HepG2 (cell line): Measurements from ENCODE around the gene OR2M4. TPM values are rescaled to one million over a fixed set of nuclear protein-coding genes. Genes with fewer than 3 reads are reported as not detected.

Experiments
- ATAC-seq: fragments of 200-7000 bp; cut with Tn5 transposase; 3 replicates; pipeline ENCODE4 v1.9.1; 2020; ENCODE audit warnings: mild to moderate bottlenecking, moderate library complexity
- BruUV-seq: library from RNA; stranded (reverse); fragments of 400-500 nt; replicated peaks from 2 replicates; lab custom pipeline; 2021; lab: Mats Ljungman, UMichigan
- CTCF ChIA-PET: fragments of 300-600 bp; formaldehyde crosslinking; extraction: SDS; loops from one replicate; lab custom pipeline; 2021; ENCODE audit warnings: low total read pairs, inconsistent platforms, low intra/inter-chr PET ratio; lab: Yijun Ruan, JAX
- POLR2A ChIA-PET: fragments of 350-600 bp; sonication (Branson Sonifier 250); formaldehyde crosslinking; loops from one replicate; lab custom pipeline; 2020; ENCODE audit warnings: antibody characterized with exemption, inconsistent platforms; lab: Yijun Ruan, JAX
- DNase-seq: peaks from one replicate; pipeline ENCODE4 v3.0.0-alpha.2; 2015; ENCODE audit warnings: low spot score
- FAIRE-seq: peaks from 3 replicates; lab custom pipeline; 2011; peaks lifted over from hg19 to GRCh38; lab: Jason Lieb, UNC
- H2AFZ ChIP-seq: one replicate; pipeline ENCODE4 v1.6.1; 2011; ENCODE audit warnings: low read length, inconsistent platforms
- H3K27ac ChIP-seq: fragments of 300-600 bp; 3 replicates; pipeline ENCODE4 v1.8.0; 2011; ENCODE audit warnings: mixed run types, mild to moderate bottlenecking, mixed read lengths, low read length, inconsistent platforms; ENCODE audit not compliant: insufficient read depth; ENCODE audit errors: extremely low read length
- H3K27me3 ChIP-seq, 2 experiments: fragments of 200-600 bp in 1 of 2; 2 replicates in 1 of 2; 3 replicates in 1 of 2; pipeline versions ENCODE4 v1.6.0 to v1.8.0; 2011; ENCODE audit warnings: low read length in 2 of 2, mild to moderate bottlenecking in 2 of 2, moderate library complexity in 2 of 2, inconsistent platforms in 1 of 2; ENCODE audit not compliant: insufficient read depth in 2 of 2, control insufficient read depth in 1 of 2
- H3K36me3 ChIP-seq, 2 experiments: fragments of 200-600 bp in 1 of 2; replicated peaks in 1 of 2; 2 replicates in 1 of 2; 3 replicates in 1 of 2; pipeline versions ENCODE4 v1.5.1 to v1.8.0; 2011; ENCODE audit warnings: low read length in 2 of 2, inconsistent platforms in 1 of 2; ENCODE audit not compliant: insufficient read depth in 2 of 2, control insufficient read depth in 1 of 2
- H3K4me1 ChIP-seq: 2 replicates; pipeline ENCODE4 v1.5.1; 2012; ENCODE audit warnings: low read length, inconsistent platforms; ENCODE audit not compliant: insufficient read depth
- H3K4me2 ChIP-seq: 2 replicates; pipeline ENCODE4 v1.6.0; 2011; ENCODE audit warnings: low read depth, low read length, inconsistent platforms
- H3K4me3 ChIP-seq, 3 experiments: fragments of 200-600 bp in 1 of 3; sonication (generic), shearing (Covaris generic) in 1 of 3; replicated peaks in 1 of 3; 2 replicates each; pipeline ENCODE4 v1.5.1; 2011 to 2016; ENCODE audit warnings: low read length in 3 of 3, inconsistent platforms in 2 of 3, low read depth in 2 of 3, mild to moderate bottlenecking in 2 of 3, control low read depth in 1 of 3, mixed read lengths in 1 of 3; ENCODE audit not compliant: insufficient read depth in 1 of 3
- H3K79me2 ChIP-seq: one replicate; pipeline ENCODE4 v1.6.1; 2011; ENCODE audit warnings: low read length, inconsistent platforms; ENCODE audit not compliant: insufficient read depth
- H3K9ac ChIP-seq: 2 replicates; pipeline ENCODE4 v1.6.0; 2011; ENCODE audit warnings: mild to moderate bottlenecking, low read depth, low read length, inconsistent platforms; ENCODE audit not compliant: insufficient read depth
- H3K9me3 ChIP-seq: 2 replicates; pipeline ENCODE4 v1.5.1; 2012; ENCODE audit warnings: mild to moderate bottlenecking, low read length
- H4K20me1 ChIP-seq: 2 replicates; pipeline ENCODE4 v1.6.0; 2011; ENCODE audit warnings: inconsistent platforms, mild to moderate bottlenecking, low read length, moderate library complexity; ENCODE audit not compliant: insufficient read depth
- EZH2 ChIP-seq: conservative IDR thresholded peaks from 2 replicates; pipeline ENCODE4 v1.6.1; 2012; ENCODE audit warnings: mild to moderate bottlenecking, low read depth, low read length, moderate library complexity
- HDAC1 ChIP-seq: sonication (generic); formaldehyde crosslinking; IDR thresholded peaks from 2 replicates; pipeline ENCODE4 v1.5.1; 2020; ENCODE audit warnings: mild to moderate bottlenecking, missing genetic modification reagents
- HNRNPH1 ChIP-seq: fragments of 200-400 bp; formaldehyde crosslinking; optimal IDR thresholded peaks from 2 replicates; pipeline ENCODE3; 2017; ENCODE audit warnings: mild to moderate bottlenecking, low read depth, low read length
- KAT2B ChIP-seq: fragments of 150-350 bp; IDR thresholded peaks from 2 replicates; pipeline ENCODE4 v1.6.1; 2014; ENCODE audit warnings: low read depth, low read length, borderline replicate concordance
- PRDM10 ChIP-seq: sonication (generic); formaldehyde crosslinking; IDR thresholded peaks from 2 replicates; pipeline ENCODE4 v1.4.0; 2020; ENCODE audit warnings: low read depth, missing genetic modification reagents
- SIX4 ChIP-seq: sonication (generic); formaldehyde crosslinking; IDR thresholded peaks from 2 replicates; pipeline ENCODE4 v1.4.0; 2020; ENCODE audit warnings: missing genetic modification reagents
- SPEN ChIP-seq: sonication (generic); formaldehyde crosslinking; IDR thresholded peaks from 2 replicates; pipeline ENCODE4 v1.5.1; 2020; ENCODE audit warnings: low read depth, mild to moderate bottlenecking, missing genetic modification reagents
- SRF ChIP-seq: IDR thresholded peaks from 2 replicates; pipeline ENCODE4 v1.6.1; 2011; ENCODE audit warnings: mild to moderate bottlenecking, low read depth, low read length, moderate library complexity
- WGBS: methylation state at CpG from one replicate; pipeline ENCODE4 v1.1.6; 2017; ENCODE audit warnings: low lambda C conversion rate; 5-methylcytosine and 5-hydroxymethylcytosine counted together
- in situ Hi-C: cut with HindIII; loops from 2 replicates; pipeline ENCODE4 v1.10.0; 2017; ENCODE audit warnings: low pct_unique_long_range_greater_than_20kb; ENCODE audit not compliant: extremely low pct_ligation_motif_present
- intact Hi-C: fragments of 100-400 bp; cut with micrococcal nuclease; formaldehyde crosslinking; loops from one replicate; pipeline ENCODE4 v1.10.0; 2022; ENCODE audit not compliant: unreplicated experiment
- polyA plus RNA-seq, 8 experiments: library from polyadenylated mRNA; depleted of rRNA in 3 of 8; stranded (reverse) in 7 of 8; unstranded in 1 of 8; fragments of >200 nt; fragmentation: Illumina TruSeq in 4 of 8; extraction: Trizol in 4 of 8; gene quantifications; 2 replicates each; pipeline versions ENCODE4 v1.2.1 to v1.2.3, GENCODE V29; 2011 to 2016; ENCODE audit warnings: low read depth in 4 of 8, missing spikeins in 1 of 8, mixed read lengths in 1 of 8; ENCODE audit not compliant: insufficient read depth in 1 of 8
- total RNA-seq, 5 experiments: library from RNA; depleted of rRNA; stranded (reverse); fragments of >200 nt; fragmentation: Illumina TruSeq; extraction: Trizol; gene quantifications; 2 replicates each; pipeline ENCODE4 v1.2.3, GENCODE V29; 2016; ENCODE audit warnings: low read depth in 1 of 5

Gene OR2M4
- total and polyA plus RNA-seq, 2 of the 13 experiments (the other 11 are each of a cell fraction or from before 2014, with no cell fraction given) = not detected

- H3K9ac ChIP-seq = no peak overlapping the region
- no peaks in the 10 kb centered on the region for H3K27me3 ChIP-seq
- no peak overlapping the region for H3K4me3 ChIP-seq
- no peaks in the 10 kb centered on the region for H3K36me3 ChIP-seq
- no peak for DNase-seq
- H2AFZ ChIP-seq = no peak overlapping the region
- H3K4me1 ChIP-seq = no peaks in the 10 kb centered on the region
- no peak for FAIRE-seq
- peaks cover 79% of the 10 kb centered on the region for H3K9me3 ChIP-seq
- ChIA-PET CTCF (no interaction called here), POLR2A (no interaction called here)
- no peak for ATAC-seq
- WGBS = 11% methylated on average over 1 of the region's 1 CpG
- in situ Hi-C loops = no loop called here
- BruUV-seq = no TSS peak
- no peak overlapping the region for H3K27ac ChIP-seq
- H3K4me2 ChIP-seq = no peak overlapping the region
- H4K20me1 ChIP-seq = no peaks in the 10 kb centered on the region
- TF ChIP-seq HNRNPH1 (no peak), SRF (no peak), KAT2B (no peak), EZH2 (no peak), PRDM10 (CRISPR knock-in tag) (no peak), SPEN (no peak), SIX4 (no peak), HDAC1 (CRISPR knock-in tag) (no peak)
- H3K79me2 ChIP-seq = no peaks in the 10 kb centered on the region
- intact Hi-C loops = no loop called here
Observed at GRCh38 chr1:248194117-248194516, 37.1 kb upstream of the OR2M4 start.
